GM23338 (cell line): Measurements from ENCODE around the gene PTPRN2. TPM values are rescaled to one million over a fixed set of nuclear protein-coding genes. Genes with fewer than 3 reads are reported as not detected.

ENCODE experiments used
- ATAC-seq: fragments of 200-7000 bp; cut with Tn5 transposase; 3 replicates; pipeline ENCODE4 v1.9.1; 2020
- DNase-seq: peaks from one replicate; pipeline ENCODE4 v3.0.0-alpha.2; 2015; ENCODE audit warnings: low spot score
- H2AFZ ChIP-seq: fragments of 200-600 bp; sonication (generic); 2 replicates; pipeline ENCODE4 v1.8.0; 2016; ENCODE audit warnings: antibody characterized with exemption, mild to moderate bottlenecking, moderate library complexity
- H3F3A ChIP-seq: fragments of 200-600 bp; sonication (generic); replicated peaks from 2 replicates; pipeline ENCODE4 v1.8.0; 2017; ENCODE audit warnings: antibody characterized with exemption, mixed run types, low read depth
- H3K27ac ChIP-seq: fragments of 200-600 bp; sonication (generic); 2 replicates; pipeline ENCODE4 v1.6.1; 2016; ENCODE audit warnings: low read depth
- H3K27me3 ChIP-seq: fragments of 200-600 bp; sonication (generic); 2 replicates; pipeline ENCODE4 v1.8.0; 2016; ENCODE audit warnings: mild to moderate bottlenecking, mixed run types, moderate library complexity; ENCODE audit not compliant: insufficient read depth
- H3K36me3 ChIP-seq: fragments of 200-600 bp; sonication (generic); 2 replicates; pipeline ENCODE4 v1.8.0; 2016; ENCODE audit warnings: mild to moderate bottlenecking; ENCODE audit not compliant: insufficient read depth
- H3K4me1 ChIP-seq: fragments of 200-600 bp; sonication (generic); 2 replicates; pipeline ENCODE4 v1.8.0; 2016; ENCODE audit warnings: mild to moderate bottlenecking, moderate library complexity; ENCODE audit not compliant: insufficient read depth
- H3K4me2 ChIP-seq: fragments of 200-600 bp; sonication (generic); 2 replicates; pipeline ENCODE4 v1.7.1; 2017; ENCODE audit warnings: mixed run types
- H3K4me3 ChIP-seq: fragments of 200-600 bp; sonication (generic); 2 replicates; pipeline ENCODE4 v1.6.1; 2016; ENCODE audit warnings: mixed run types
- H3K79me2 ChIP-seq: fragments of 200-600 bp; sonication (generic); replicated peaks from 2 replicates; pipeline ENCODE4 v1.8.0; 2017; ENCODE audit warnings: mild to moderate bottlenecking; ENCODE audit not compliant: insufficient read depth
- H3K9me2 ChIP-seq: fragments of 200-600 bp; sonication (generic); 2 replicates; pipeline ENCODE4 v1.8.0; 2017; ENCODE audit not compliant: insufficient read depth
- H4K20me1 ChIP-seq: fragments of 200-600 bp; sonication (generic); replicated peaks from 2 replicates; pipeline ENCODE4 v1.8.0; 2017; ENCODE audit warnings: mild to moderate bottlenecking; ENCODE audit not compliant: insufficient read depth
- H3K27ac Mint-ChIP-seq: 2 replicates; pipeline ENCODE4 v1.8.0; 2020; ENCODE audit warnings: inconsistent platforms, mild to moderate bottlenecking, moderate library complexity, mixed read lengths
- H3K27me3 Mint-ChIP-seq: 3 replicates; pipeline ENCODE4 v1.8.0; 2022; ENCODE audit warnings: low read depth, mild to moderate bottlenecking, moderate library complexity, mixed read lengths, inconsistent platforms; ENCODE audit not compliant: insufficient read depth, poor library complexity
- H3K36me3 Mint-ChIP-seq: 3 replicates; pipeline ENCODE4 v1.8.0; 2021; ENCODE audit warnings: low read depth, mild to moderate bottlenecking, inconsistent platforms, moderate library complexity, mixed read lengths
- H3K4me1 Mint-ChIP-seq: 3 replicates; pipeline ENCODE4 v1.8.0; 2020; ENCODE audit warnings: mild to moderate bottlenecking, inconsistent platforms, mixed read lengths
- H3K4me3 Mint-ChIP-seq: 3 replicates; pipeline ENCODE4 v1.8.0; 2021; ENCODE audit warnings: moderate library complexity, mild to moderate bottlenecking, inconsistent platforms, mixed read lengths
- H3K9me3 Mint-ChIP-seq: 3 replicates; pipeline ENCODE4 v1.8.0; 2020; ENCODE audit warnings: moderate library complexity, mild to moderate bottlenecking, inconsistent platforms, mixed read lengths
- CREB1 ChIP-seq: fragments of 250-450 bp; sonication (Bioruptor Pico); IDR thresholded peaks from 2 replicates; pipeline ENCODE4 v1.5.0; 2020; ENCODE audit warnings: low read depth, mild to moderate bottlenecking, moderate library complexity
- EZH2 ChIP-seq: fragments of 200-600 bp; sonication (generic); IDR thresholded peaks from one replicate; pipeline ENCODE4 v1.8.0; 2017; ENCODE audit warnings: antibody characterized with exemption, mild to moderate bottlenecking, low read depth; ENCODE audit not compliant: unreplicated experiment
- EZH2phosphoT487 ChIP-seq: fragments of 200-600 bp; sonication (generic); IDR thresholded peaks from one replicate; pipeline ENCODE4 v1.8.1; 2018; ENCODE audit warnings: antibody characterized with exemption; ENCODE audit not compliant: unreplicated experiment
- NANOG ChIP-seq: IDR thresholded peaks from 2 replicates; pipeline ENCODE4 v1.6.1; 2016; ENCODE audit warnings: antibody characterized with exemption, borderline replicate concordance
- POLR2AphosphoS5 ChIP-seq: IDR thresholded peaks from 2 replicates; pipeline ENCODE4 v1.6.1; 2016; ENCODE audit warnings: antibody characterized with exemption, low read depth
- ZNF331 ChIP-seq: fragments of 250-450 bp; sonication (Bioruptor Pico); IDR thresholded peaks from 2 replicates; pipeline ENCODE4 v1.5.0; 2020; ENCODE audit warnings: low read depth, mild to moderate bottlenecking, moderate library complexity
- polyA plus RNA-seq: library from polyadenylated mRNA; unstranded; fragments of >200 nt; fragmentation: Nextera tagmentation; extraction: Ambion mirVana; gene quantifications from 2 replicates; pipeline ENCODE4 v1.2.1, GENCODE V29; 2016
- total RNA-seq: library from RNA; depleted of rRNA; stranded (reverse); fragments of >200 nt; shearing (Covaris generic); gene quantifications from 2 replicates; pipeline ENCODE4 v1.2.3, GENCODE V29; 2014
- TF ChIP-seq, protein P1 (sequence below), 2 experiments: fragments of 200-600 bp in 1 of 2; sonication (generic) in 1 of 2; conservative IDR thresholded peaks; 2 replicates each; pipeline versions ENCODE4 v1.5.1 to v1.6.1; 2016 to 2017; ENCODE audit warnings: antibody characterized with exemption in 2 of 2, low read depth in 2 of 2, mild to moderate bottlenecking in 2 of 2, moderate library complexity in 1 of 2
- TF ChIP-seq, protein P2 (sequence below): IDR thresholded peaks from 2 replicates; pipeline ENCODE4 v1.6.1; 2016; ENCODE audit warnings: antibody characterized with exemption
- TF ChIP-seq, protein P3 (sequence below): IDR thresholded peaks from one replicate; pipeline ENCODE4 v1.6.1; 2018; ENCODE audit warnings: antibody characterized with exemption; ENCODE audit not compliant: unreplicated experiment

The PTPRN2 gene
- total and polyA plus RNA-seq, 2 experiments from 2014 or later, result 0.87 to 4.0 TPM

DNA sequence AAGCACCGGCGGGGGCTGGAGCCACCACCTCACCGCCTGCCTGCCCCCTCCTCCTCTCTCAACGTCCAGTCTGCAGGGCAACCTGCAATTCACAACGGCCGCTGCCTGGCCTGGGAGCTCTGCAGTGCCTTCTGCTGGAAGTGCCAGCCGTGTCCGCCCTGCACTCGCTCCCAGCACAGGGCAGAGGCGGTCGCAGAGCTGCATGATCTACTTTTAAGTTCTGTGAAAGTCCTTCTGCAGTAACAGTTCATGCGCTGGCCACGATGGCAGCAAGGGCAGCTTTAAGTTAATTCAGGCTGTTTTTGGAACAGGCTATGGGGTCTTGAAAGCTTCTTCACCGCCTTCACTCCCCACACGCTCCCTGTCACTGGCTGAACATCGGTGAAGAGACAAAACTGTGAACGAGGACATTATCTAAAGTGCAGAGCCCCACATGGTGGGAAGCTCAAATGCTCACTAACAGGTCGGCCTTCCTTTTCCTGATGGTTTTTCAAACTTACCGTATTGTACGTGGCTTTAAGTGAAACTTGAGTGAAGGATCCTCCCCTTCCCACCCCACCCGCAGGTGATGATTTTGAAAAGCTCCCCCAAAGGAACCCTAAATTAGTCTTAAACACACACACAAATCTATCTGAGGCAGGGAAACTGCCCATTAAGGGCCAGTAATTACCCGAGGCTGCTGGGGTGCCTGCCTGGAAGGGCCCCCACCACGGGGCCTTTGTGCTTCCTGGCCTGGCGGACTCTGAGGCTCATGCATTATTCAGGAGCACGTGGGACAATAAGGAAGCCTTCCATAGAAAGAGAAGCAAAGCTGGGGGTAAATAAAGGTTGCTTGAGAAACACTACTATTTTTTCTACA, 746.5 kb downstream of the PTPRN2 start:
- H3K4me2 ChIP-seq, result no peak overlapping the region
- H3K27me3 ChIP-seq, result no peaks in the 10 kb centered on the region
- no peak overlapping the region for H2AFZ ChIP-seq
- no peak overlapping the region for H3K27ac Mint-ChIP-seq
- no peak overlapping the region for H3K4me3 Mint-ChIP-seq
- no peaks in the 10 kb centered on the region for H3K4me1 ChIP-seq
- H3K4me3 ChIP-seq, result no peak overlapping the region
- no peak for TF ChIP-seq POLR2AphosphoS5
- TF ChIP-seq EZH2, result no peak
- TF ChIP-seq, protein P1, sequence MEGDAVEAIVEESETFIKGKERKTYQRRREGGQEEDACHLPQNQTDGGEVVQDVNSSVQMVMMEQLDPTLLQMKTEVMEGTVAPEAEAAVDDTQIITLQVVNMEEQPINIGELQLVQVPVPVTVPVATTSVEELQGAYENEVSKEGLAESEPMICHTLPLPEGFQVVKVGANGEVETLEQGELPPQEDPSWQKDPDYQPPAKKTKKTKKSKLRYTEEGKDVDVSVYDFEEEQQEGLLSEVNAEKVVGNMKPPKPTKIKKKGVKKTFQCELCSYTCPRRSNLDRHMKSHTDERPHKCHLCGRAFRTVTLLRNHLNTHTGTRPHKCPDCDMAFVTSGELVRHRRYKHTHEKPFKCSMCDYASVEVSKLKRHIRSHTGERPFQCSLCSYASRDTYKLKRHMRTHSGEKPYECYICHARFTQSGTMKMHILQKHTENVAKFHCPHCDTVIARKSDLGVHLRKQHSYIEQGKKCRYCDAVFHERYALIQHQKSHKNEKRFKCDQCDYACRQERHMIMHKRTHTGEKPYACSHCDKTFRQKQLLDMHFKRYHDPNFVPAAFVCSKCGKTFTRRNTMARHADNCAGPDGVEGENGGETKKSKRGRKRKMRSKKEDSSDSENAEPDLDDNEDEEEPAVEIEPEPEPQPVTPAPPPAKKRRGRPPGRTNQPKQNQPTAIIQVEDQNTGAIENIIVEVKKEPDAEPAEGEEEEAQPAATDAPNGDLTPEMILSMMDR (conservative IDR thresholded peaks at IDR 0.05; ENCODE audit: low read depth in 2 of 2), result 0 out of 4 replicates have a peak, but pooled peaks of 1 of the 2 experiments have one; percentile 3
- no peak for TF ChIP-seq CREB1 (CRISPR knock-in tag)
- H3K79me2 ChIP-seq, result no peaks in the 10 kb centered on the region
- peaks cover 17% of the 10 kb centered on the region for H3K9me3 Mint-ChIP-seq
- peaks cover 49% of the 10 kb centered on the region for H3K36me3 Mint-ChIP-seq
- peaks cover 7% of the 10 kb centered on the region for H3K27me3 Mint-ChIP-seq
- H3K9me2 ChIP-seq, result no peaks in the 10 kb centered on the region
- DNase-seq, result no peak
- no peaks in the 10 kb centered on the region for H4K20me1 ChIP-seq
- ATAC-seq, result no peak
- H3K27ac ChIP-seq, result no peak overlapping the region
- H3F3A ChIP-seq, result no peaks in the 10 kb centered on the region
- H3K36me3 ChIP-seq, result no peaks in the 10 kb centered on the region
- H3K4me1 Mint-ChIP-seq, result no peaks in the 10 kb centered on the region

DNA sequence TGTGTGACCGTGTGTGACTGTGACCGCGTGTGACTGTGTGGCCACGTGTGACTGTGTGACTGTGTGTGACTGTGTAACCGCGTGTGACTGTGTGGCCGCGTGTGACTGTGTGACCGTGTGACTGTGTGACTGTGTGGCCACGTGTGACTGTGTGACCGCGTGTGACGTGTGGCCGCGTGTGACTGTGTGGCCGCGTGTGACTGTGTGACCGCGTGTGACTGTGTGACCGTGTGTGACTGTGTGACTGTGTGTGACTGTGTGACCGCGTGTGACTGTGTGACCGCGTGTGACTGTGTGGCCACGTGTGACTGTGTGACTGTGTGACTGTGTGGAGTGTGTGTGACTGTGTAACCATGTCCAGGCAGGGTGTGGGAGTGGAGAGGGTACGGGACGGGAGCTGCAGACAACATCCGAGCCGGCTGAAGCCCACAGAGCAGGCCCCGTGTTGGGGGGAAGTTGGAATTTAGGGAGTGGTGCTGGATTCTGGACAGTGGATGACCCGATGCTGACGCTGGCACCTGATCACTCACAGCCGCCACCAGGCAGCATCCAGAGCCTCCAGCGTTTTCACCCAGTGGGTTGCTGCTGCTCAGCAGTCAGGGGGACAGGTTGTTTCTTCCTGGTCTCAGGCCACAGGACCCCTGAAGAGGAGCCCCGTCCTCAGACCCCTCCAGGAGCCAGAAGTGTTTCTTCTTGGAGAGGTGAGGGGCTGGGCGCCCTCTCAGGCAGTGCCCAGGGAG, 747.3 kb downstream of the PTPRN2 start:
- Mint-ChIP-seq H3K27ac (no peak overlapping the region), H3K4me1 (no peaks in the 10 kb centered on the region), H3K4me3 (no peak overlapping the region), H3K27me3 (peaks cover 5% of the 10 kb centered on the region), H3K9me3 (peaks cover 25% of the 10 kb centered on the region), H3K36me3 (peaks cover 51% of the 10 kb centered on the region)
- ATAC-seq (no peak), DNase-seq (no peak)
- Histone ChIP-seq H3K4me2 (no peak overlapping the region), H3K27ac (no peak overlapping the region), H3K4me3 (no peak overlapping the region), H3K27me3 (no peaks in the 10 kb centered on the region), H2AFZ (no peak overlapping the region), H3K4me1 (no peaks in the 10 kb centered on the region), H3F3A (no peaks in the 10 kb centered on the region), H3K36me3 (no peaks in the 10 kb centered on the region), H3K79me2 (no peaks in the 10 kb centered on the region), H3K9me2 (no peaks in the 10 kb centered on the region), H4K20me1 (no peaks in the 10 kb centered on the region)
- TF ChIP-seq ZNF331 (no peak), EZH2phosphoT487 (no peak), EZH2 (no peak), POLR2AphosphoS5 (no peak), NANOG (no peak)
- TF ChIP-seq, protein P2, sequence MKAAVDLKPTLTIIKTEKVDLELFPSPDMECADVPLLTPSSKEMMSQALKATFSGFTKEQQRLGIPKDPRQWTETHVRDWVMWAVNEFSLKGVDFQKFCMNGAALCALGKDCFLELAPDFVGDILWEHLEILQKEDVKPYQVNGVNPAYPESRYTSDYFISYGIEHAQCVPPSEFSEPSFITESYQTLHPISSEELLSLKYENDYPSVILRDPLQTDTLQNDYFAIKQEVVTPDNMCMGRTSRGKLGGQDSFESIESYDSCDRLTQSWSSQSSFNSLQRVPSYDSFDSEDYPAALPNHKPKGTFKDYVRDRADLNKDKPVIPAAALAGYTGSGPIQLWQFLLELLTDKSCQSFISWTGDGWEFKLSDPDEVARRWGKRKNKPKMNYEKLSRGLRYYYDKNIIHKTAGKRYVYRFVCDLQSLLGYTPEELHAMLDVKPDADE, result no peak
- TF ChIP-seq, protein P3, sequence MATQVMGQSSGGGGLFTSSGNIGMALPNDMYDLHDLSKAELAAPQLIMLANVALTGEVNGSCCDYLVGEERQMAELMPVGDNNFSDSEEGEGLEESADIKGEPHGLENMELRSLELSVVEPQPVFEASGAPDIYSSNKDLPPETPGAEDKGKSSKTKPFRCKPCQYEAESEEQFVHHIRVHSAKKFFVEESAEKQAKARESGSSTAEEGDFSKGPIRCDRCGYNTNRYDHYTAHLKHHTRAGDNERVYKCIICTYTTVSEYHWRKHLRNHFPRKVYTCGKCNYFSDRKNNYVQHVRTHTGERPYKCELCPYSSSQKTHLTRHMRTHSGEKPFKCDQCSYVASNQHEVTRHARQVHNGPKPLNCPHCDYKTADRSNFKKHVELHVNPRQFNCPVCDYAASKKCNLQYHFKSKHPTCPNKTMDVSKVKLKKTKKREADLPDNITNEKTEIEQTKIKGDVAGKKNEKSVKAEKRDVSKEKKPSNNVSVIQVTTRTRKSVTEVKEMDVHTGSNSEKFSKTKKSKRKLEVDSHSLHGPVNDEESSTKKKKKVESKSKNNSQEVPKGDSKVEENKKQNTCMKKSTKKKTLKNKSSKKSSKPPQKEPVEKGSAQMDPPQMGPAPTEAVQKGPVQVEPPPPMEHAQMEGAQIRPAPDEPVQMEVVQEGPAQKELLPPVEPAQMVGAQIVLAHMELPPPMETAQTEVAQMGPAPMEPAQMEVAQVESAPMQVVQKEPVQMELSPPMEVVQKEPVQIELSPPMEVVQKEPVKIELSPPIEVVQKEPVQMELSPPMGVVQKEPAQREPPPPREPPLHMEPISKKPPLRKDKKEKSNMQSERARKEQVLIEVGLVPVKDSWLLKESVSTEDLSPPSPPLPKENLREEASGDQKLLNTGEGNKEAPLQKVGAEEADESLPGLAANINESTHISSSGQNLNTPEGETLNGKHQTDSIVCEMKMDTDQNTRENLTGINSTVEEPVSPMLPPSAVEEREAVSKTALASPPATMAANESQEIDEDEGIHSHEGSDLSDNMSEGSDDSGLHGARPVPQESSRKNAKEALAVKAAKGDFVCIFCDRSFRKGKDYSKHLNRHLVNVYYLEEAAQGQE, result no peak
- TF ChIP-seq, protein P1 (conservative IDR thresholded peaks at IDR 0.05; ENCODE audit: low read depth in 2 of 2), result no peak
